A549 treated with AZD9567 at 1 μM for 4 hours (cell line): ENCODE data around the gene SELENOV. TPM values are rescaled to one million over a fixed set of nuclear protein-coding genes. Genes with fewer than 3 reads are reported as not detected.

ENCODE experiments used
- total RNA-seq: library from RNA; stranded (reverse); fragments of 200-300 nt; extraction: Qiagen RNA extraction; gene quantifications from 5 replicates; pipeline ENCODE4 v1.2.3, GENCODE V29; 2022; ENCODE audit not compliant: insufficient read depth

SELENOV gene
- total RNA-seq: not detected in 5 replicates

GRCh38 chr19:39514840-39515550 is at the start of gene SELENOV:
TSS of gene SELENOV (plus strand) at chr19:39515139. CDS start at chr19:39515213, 74 bp downstream.

GRCh38 chr19:39480337-39481228 is 34.4 kb upstream of the SELENOV start, which contains the start of gene TIMM50:
TSS of gene TIMM50 (plus strand) at chr19:39480838. CDS start at chr19:39480854, 16 bp downstream.

GRCh38 chr19:39498798-39499642 is 15.9 kb upstream of the SELENOV start, which contains the start of gene DLL3:
TSS of gene DLL3 (plus strand) at chr19:39498947. CDS start at chr19:39498975, 28 bp downstream.

GRCh38 chr19:39532233-39533002 is 17.5 kb downstream of the SELENOV start, which contains the start of gene EID2B:
TSS of gene EID2B (minus strand) at chr19:39532852. CDS start at chr19:39532802, 50 bp downstream.

GRCh38 chr19:39539518-39540332 is 24.8 kb downstream of the SELENOV start, which contains the start of gene EID2:
TSS of gene EID2 (minus strand) at chr19:39540161. CDS start at chr19:39540079, 82 bp downstream.

Other genes starting within 250 kb of the SELENOV start
- not detected in 5 replicates for gene IFNL2, start 246.7 kb upstream of the SELENOV start, total RNA-seq
- 0.13 to 0.16 TPM in 2 of 5 replicates, not detected in the others for gene IFNL1, start 218.7 kb upstream of the SELENOV start, total RNA-seq
- gene LRFN1, start 194.3 kb upstream of the SELENOV start, total RNA-seq: 5.9 to 10.7 TPM (median 8.9 TPM) in 5 replicates
- gene GMFG, start 179.1 kb upstream of the SELENOV start, total RNA-seq: 0.45 to 0.82 TPM (median 0.62 TPM) in 3 of 5 replicates, not detected in the others
- 115 to 174 TPM (median 166 TPM) in 5 replicates for gene SAMD4B, start 172.7 kb upstream of the SELENOV start, total RNA-seq
- gene PAF1, start 124.0 kb upstream of the SELENOV start, total RNA-seq: 72.0 to 80.3 TPM (median 72.6 TPM) in 5 replicates
- gene MED29, start 123.8 kb upstream of the SELENOV start, total RNA-seq: 73.8 to 80.0 TPM (median 75.8 TPM) in 5 replicates
- 166 to 245 TPM (median 209 TPM) in 5 replicates for gene ZFP36, start 108.3 kb upstream of the SELENOV start, total RNA-seq
- gene PLEKHG2, start 102.5 kb upstream of the SELENOV start, total RNA-seq: 49.0 to 86.4 TPM (median 78.5 TPM) in 5 replicates
- 5,938 to 7,845 TPM (median 7,337 TPM) in 5 replicates for gene RPS16, start 79.2 kb upstream of the SELENOV start, total RNA-seq
- 143 to 205 TPM (median 186 TPM) in 5 replicates for gene SUPT5H, start 69.6 kb upstream of the SELENOV start, total RNA-seq
- gene TIMM50, start 34.3 kb upstream of the SELENOV start, total RNA-seq: 179 to 235 TPM (median 217 TPM) in 5 replicates
- 3.6 to 11.6 TPM (median 10.2 TPM) in 5 replicates for gene DLL3, start 16.2 kb upstream of the SELENOV start, total RNA-seq
- gene EID2B, start 17.7 kb downstream of the SELENOV start, total RNA-seq: 8.2 to 12.8 TPM (median 8.7 TPM) in 5 replicates
- gene EID2, start 25.0 kb downstream of the SELENOV start, total RNA-seq: 32.5 to 48.7 TPM (median 45.4 TPM) in 5 replicates
- not detected in 5 replicates for gene LGALS13, start 87.4 kb downstream of the SELENOV start, total RNA-seq
- gene LGALS16, start 140.8 kb downstream of the SELENOV start, total RNA-seq: not detected in 5 replicates
- gene LGALS14, start 189.3 kb downstream of the SELENOV start, total RNA-seq: not detected in 5 replicates
- gene CLC, start 222.9 kb downstream of the SELENOV start, total RNA-seq: not detected in 5 replicates